Cerebellar nuclear complex (tissue), 1 donor: Measurements from ENCODE around the gene FMN1.

Experiments
- DNase-seq, 2 experiments: peaks; one replicate each; lab custom pipeline; 2025; lab: John Stamatoyannopoulos, UW

The FMN1 gene

DNA sequence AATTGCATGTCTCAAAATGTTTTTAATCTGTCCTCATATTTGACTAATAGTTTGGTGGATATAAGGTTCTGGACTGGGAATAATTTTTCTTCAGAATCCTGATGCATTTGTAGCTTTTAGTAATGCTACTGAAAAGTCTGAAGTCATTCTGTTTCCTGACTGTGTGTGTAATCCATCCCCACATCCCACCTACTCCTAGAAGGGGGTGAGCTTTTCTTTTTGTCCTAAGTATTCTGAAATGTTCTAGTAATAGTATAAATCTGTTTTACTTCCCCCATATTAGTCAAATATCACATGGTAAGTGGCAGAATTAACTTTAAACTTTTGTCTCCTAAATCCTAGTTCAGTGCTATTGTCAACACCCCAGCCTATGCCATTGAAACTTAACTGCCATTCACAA is 313.9 kb downstream of the FMN1 start:
- no peak for DNase-seq

DNA sequence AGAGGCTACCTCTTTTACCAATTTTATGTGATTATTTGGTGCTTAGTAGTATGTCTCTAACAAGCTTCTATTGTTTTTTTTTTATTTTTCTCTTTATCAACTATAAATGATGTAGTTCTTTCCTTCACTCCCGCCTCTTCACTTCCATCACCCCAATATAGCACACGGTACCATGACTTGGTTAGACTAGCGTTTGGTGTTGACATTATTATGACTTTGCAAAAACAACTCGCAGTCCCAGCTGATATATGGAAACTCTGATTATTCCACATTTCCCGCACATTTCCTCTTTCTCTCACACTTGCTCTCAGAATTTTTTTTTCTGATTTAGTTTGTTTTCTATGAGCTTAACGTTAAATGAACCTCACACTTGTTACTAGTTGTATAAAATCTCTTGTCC is 314.5 kb downstream of the FMN1 start:
- no peak for DNase-seq

DNA sequence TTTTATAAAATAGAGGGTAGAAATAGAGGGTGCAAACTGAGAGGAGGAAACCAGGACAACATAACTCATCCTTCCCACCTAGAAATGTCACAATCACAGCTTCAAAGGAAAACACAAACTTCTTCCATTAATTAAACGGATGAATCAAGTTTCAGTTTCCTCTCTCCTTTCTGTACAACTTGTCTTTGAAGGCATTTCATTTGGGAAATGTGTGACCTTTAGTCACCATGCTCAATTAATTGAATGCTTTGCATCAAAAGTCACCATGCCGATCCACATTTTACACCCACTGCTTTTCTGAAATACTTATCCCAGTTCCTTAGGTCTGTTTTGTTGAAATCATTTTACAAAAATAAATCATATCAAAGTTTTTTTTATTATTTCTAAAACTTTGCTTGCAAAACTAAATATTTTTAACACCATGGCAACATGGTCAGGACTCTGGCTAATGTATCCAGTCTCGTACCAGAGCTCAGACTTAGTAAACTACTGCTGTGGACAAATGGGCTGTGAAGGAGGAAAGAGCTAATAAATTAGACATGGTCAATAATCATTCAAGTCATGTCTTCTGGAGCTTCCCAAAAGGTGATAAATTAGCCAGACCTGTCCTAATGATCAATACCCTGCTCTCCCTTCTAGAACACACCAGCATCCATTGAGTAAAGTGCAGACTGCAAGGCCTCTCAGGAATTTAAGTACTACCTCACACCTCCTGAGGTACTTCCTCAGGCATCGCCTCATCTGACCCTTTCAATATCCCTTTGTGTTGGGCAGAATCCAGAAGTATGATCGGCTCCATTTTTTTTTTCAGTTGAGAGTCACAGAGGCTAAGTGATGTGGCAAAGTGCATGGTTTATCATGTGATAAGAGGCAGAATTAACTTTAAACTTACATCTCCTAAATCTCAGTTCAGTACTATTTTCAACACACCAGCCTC is 315.4 kb downstream of the FMN1 start:
- no peak for DNase-seq

DNA sequence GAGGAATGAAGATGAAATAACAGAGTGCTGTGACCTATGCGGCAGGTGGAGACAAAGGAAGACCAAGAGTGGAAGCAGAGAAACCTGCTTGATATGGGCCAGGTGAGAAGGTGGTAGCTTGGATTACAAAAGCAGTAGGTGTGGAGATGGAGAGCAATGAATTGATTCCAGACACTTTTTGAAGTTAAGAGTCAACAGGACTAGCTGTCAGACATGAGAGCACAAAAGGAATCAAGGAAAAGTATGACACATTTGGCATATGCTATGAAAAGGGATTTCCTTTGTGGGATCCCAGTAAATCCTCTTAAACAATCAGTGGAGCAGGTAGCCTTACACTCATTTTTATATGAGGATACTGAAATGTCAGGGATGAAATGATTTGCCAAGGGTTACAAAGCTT is 316.2 kb downstream of the FMN1 start:
- DNase-seq: no peak

DNA sequence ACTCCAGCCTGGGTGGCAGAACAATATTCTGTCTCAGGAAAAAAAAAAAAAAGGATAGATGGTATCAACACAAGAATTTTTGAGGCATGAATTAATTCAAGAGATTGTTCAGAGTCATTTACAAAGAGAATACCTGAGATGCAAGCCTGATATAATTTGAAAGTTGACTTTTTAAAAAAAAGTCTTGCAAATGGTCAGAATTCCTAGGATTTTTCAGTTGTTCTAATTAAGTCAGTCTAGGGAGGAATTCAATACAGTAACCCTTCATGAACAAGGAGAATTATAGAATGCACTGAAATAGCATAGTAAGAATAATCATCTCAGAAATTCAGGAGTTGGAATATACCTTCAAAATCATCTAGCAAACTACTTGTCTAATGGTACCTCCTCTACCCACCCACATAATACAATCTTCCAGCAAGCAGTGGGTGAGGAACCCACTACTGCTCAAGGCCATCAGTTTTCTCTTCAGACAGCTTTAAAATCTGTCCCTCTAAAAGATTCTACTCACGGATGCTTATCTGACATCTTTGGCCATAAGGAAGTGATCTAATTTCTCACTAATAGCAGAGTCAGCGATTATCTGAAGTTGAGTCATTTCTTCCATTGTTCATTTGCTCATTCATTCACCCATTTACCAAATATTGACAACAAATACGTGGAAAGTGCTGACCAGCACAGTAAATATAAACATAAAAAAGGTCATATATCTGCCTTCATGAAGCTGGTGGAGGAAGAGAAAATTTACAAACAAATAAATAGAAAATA is 317.1 kb downstream of the FMN1 start:
- no peak for DNase-seq

DNA sequence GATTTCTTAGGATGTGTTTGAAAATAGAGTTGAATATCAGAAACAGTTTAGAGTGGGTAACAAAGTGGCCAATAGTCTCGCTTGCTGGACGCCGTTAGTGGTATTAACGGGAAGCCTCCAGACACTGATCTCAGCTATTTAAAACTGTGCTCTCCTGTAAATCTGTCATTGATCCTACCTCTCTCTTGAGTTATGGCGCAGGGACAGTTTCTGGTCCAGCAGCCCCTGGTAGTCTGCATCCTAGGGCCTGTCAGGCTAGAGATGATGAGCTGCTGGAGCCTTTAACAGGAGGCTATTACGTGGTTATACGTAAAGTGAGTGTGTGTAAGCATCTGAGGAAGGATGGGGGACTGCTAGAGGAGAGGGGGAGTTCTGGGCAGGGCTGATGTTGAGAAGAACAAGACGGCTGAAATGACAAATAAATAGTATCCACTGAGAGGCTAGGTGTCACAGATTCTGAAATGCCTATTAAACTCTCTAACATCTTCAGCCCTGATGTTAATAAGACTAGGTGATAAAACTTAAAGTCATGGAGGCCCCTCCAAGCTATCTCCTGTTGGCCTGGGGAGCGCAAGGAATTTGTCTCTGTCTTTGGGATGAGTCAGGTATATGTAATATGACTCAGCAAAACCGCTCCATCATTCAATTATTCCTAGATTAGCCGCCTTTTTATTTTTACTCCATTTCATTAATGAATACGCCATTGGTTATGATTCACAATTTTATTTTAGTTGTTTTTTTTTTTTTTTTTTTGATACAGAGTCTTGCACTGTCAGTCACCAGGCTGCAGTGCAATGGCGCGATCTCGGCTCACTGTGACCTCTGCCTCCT is 321.0 kb downstream of the FMN1 start:
- no peak for DNase-seq

DNA sequence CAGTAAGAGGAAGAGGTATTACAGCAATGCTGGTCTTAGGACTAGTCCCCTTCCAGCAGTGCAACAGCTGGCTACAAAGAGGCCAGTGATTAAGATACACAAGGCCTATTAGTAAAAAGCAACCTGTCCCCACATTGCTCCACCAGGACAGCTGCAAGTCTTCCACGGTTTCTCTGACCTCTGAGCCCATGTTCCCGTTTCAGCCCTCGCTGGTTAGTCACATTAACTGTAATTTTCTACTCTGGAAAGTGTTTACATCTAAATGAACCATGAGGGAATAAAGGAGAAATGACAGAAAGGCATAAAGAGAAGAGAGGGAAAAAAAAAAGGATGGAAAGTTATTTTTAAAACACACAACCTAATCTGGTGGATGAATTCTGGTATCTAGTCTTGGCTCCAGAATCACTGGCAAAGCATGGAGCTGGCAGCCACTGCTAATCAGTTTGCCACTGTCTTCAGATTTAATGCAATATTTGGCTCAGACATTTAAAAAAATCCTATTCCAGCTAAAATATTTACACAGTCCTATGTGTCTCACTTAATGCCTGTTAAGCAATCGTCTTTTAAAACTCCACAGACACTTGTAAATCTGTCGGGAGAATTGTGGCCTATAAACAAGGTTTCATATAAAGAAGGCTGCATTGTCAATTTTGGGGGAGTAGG is 321.8 kb downstream of the FMN1 start:
- DNase-seq: no peak

DNA sequence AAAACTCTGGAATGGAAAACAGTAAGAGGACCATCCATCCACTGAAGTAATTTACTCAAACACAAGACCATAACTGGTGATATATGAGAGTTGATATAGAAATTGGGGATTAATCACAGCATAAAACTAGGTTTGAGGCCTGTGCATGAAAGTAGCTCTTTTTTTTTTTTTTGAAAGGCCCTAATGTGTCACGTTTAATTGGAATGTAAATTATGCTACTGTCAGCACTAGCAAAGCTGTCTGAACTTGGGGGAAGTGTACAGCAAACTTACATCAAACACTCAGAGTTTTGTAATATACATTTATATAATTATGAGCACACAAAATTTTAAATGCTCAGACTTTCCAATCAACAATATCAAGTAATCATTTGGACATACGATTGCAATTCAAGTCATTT is 322.6 kb downstream of the FMN1 start:
- no peak for DNase-seq

DNA sequence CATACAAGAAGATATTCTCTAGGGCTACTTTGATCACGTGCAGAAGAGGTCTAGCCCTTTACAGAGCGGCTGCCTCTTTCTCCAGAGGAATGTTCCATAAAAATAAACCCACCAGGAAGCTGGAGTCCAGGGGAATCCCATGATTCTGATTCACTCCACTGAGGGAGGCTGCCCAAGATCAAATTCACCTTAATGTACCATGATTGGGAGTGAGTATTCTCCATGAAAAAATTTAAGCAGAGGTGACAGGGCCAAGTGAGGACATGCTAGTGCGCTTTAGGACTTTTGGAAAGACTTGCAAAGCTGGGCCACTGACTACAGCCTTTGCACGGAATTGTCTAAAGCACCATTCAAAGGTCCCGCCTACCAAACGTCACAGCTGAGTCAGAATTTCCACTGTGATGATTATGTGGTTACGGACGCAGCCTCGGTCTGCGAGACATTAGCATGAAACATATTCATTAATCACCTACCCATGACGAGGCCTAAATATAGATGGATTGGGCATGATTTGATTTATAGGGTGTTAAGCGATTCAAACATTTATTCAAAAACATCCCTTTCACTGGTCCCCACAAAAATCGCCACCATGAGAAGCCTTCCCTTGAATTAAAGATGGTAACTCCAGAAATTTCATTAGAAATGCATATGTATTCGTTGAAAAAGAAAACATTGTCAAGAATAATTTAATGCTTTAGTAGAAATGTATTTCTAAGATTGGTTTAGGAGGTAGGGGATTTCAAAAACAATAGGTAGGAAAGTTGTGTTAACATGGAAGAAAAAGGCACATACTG is 324.1 kb downstream of the FMN1 start:
- no peak for DNase-seq

DNA sequence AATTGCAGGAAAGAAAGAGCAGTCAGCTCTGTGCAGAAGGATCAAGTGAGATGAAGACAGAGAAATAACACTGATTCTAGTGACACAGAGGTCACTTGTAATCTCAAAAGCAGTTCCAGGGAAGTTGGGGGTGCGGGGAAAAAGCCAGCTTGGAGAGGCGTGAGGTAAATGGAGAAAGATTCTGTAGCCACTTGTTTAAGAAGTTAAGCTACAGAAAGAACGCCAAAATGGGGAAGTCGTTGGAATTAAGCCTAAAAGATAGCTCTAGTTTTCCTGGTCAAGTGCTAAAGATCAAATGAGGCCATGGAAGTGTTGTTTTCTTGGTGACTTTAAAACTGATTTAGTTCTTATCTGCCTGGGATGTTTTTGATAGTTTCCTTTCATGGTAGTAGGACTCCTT is 324.7 kb downstream of the FMN1 start:
- no peak for DNase-seq

DNA sequence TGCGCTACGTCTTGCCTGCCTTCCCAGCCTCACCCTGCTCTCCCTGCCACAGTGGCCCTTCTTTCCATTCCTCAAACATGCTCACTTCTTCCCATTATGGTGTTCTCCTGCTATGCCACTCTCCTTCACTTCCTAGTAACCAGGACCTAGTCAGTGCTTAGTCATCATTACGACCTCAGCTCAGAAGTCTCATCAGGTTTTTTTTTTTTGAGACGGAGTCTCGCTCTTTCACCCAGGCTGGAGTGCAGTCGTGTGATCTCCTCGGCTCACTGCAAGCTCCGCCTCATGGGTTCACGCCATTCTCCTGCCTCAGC is 327.2 kb downstream of the FMN1 start:
- DNase-seq: no peak

DNA sequence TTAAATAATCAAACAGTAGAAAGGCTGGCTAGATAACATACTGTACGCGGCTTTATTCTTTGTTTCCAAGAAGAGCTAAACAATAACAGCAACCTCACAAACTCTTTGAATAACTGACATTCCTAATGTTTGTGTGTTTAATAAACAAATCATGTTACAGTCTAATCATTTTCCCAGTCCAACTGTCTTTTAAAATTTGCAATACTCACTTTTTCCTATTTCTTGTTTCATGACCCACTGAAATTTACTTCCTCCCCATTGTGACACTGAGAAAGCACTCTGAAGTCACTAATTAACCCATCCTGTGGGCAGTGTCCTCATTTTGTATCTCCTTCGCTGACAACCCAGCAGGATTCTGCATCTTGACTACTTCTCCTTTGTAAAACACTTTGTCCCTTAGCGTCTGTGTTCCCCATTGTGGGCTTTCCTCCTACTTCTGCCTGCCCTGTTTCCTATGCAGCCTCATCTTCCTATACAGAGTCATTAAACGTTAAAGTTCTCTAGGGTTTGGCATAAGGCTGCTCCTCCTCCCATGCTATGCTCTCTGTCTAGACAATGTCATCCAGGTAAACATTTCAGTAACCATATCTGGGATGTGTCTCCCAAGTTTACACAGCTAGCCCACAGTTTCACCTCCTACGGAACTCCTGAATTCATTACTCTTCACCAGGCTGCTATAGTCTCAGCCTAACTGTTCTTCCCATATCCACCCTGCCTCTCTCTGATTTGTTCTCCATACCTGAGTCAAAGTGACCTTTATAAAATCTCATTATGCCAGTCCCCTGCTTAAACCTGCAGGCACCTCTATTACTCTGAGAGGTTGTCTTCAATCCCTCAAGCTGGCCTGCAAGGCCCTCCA is 327.8 kb downstream of the FMN1 start:
- DNase-seq: no peak

DNA sequence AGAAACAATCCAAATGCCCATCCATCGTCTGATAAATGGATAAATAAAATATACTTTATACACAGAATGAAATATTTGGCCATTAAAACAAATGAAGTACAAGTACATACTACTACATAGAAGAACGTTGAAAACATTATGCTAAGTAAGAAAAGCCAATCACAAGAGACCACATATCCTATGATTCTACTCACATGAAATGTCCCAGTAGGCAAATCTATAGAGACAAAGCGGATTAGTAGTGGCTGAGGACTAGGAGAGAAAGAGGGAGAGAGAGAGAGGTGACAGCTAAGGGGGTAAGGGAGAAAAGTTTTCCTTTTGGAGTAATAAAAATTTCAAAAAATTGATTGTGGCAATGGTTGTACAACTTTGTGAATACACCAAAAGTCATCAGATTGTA is 329.7 kb downstream of the FMN1 start:
- no peak for DNase-seq

DNA sequence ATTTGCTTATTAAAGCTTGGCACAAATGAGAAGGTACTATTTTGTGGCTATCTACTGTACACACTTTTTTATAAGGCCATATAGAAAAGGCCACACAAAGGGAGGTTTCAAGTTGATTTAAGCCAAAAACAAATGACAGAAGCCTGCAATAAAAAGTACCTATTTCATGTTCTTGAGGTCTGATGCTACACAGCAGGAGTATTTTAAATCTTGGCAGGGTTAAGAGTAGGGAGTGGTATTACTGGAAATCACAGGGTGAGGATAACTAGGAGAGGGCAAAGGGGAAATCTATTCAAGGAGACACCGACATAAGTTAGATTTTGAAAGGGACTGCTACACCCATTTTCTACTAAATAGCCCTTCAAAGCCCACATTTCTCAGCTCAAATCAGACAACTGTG is 330.5 kb downstream of the FMN1 start:
- DNase-seq: no peak

DNA sequence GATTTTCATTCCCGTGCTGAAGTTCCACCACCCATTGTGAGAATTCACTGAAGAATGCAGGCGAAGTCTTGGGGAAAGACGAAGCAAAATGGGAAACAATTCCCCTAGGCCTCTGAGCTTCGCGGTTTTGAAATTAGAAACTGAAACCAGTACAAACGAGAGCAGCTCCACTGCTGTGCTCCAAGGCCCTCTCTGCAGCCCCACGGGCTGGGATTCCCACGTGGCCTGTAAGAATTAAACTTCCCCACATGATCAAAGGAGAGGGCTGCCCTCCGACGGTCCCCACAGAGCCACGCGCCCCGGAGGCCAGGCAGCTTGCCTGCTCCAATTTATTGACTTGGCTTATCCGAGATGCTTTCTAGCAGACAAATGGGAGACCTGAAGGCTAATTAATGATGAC is 332.8 kb downstream of the FMN1 start:
- no peak for DNase-seq

DNA sequence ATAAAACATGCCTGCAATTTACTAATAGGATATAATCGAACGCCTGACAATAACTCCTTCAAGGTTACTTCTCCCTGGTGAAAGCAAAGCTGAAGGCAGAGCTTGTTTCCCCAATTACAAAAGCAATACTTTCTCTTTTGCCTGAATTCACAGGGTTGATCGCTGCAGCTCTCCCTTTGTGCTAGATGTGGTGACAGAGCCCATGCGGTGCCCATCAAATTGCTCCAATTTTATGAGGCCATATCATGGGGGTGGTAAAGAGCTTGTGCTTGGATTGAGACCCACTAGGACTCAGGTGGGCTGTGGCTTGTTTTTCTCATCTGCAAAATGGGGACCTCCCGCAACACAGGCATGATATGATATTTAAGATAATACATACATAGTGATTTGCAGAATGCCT is 333.3 kb downstream of the FMN1 start:
- no peak for DNase-seq

DNA sequence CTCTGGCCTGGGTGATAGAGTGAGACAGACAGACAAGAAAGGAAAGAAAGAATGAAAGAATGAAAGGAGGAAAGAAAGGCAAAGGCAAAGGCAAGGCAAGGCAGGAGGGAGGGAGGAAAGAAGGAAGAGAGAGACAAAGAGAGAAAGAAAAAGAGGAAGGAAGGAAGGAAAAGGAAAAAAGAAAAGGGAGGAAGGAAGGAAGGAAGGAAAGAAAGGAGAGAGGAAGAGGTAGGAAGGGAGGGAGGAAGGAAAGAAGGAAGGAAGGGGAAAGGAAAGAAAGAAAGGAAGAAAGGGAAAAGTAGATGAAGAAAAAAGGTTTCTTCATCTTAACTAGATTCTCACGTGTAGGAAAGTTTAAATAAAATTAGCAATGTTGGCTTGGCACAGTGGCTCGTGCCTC is 334.5 kb downstream of the FMN1 start:
- DNase-seq: no peak

DNA sequence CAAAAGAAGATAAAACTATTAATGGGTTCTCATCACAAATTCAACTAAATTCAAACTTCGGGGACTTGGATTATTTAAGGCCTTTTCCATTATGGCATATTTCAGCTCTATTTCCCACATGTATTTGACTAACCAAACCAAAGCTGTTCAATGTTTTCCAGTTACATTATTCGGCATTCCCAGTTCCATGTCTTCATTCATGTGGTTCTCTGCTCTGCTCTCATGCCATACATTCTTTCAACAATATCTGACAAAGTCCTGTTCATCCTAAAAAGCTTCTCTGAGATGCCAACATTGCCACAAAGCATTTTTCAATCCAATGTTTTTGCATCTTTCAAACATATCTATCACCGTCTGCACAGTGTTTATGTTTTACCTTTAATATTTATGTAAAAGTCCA is 335.3 kb downstream of the FMN1 start:
- DNase-seq: no peak

DNA sequence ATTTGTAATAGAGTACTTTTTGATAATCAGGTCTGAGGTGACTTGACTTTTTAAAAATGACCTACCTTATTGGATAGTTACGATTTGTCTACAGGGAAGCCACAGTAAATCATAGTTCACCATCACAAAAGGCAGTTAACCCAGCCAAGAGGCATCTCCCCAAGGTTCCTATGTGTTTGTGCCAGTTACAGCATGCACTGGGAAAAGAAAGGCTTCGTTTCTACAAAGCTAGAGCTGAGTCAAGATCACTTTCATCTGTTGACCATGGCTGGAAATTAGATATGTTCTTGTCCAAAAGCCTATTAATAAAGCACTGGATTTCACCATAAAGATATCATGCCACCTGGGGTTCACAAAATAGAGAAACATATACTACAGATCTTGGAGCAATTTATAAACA is 336.8 kb downstream of the FMN1 start:
- DNase-seq: no peak

DNA sequence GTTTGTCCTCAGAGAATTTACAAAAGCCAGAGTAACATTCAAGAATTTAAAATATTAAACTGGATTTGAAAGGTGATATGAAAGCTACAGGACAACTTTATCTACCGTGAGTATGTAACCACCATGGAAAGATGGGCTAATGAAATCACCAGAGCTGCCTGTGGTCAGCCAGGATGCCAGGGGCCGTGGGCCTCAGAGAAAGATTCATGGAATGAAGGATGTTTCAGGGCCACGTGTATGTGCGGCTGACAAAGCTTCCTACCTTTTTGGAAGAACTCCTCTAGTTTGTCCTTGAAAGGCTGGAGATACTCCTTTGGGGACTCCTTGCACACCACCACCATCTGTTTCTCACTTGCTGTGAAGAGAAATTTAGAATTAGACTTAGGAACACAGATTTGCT is 337.8 kb downstream of the FMN1 start:
- DNase-seq: no peak
